ENCODE results near the gene FSTL4. TPM values are rescaled to one million over a fixed set of nuclear protein-coding genes. Genes with fewer than 3 reads are reported as not detected.

FSTL4 gene
- polyA plus RNA-seq, 1 of the 3 experiments (the other 2 are of a cell fraction), result not detected

- H3K9me2 ChIP-seq, result no peaks in the 10 kb centered on the region
- H3K36me3 ChIP-seq (replicated peaks in 1 of 2; ENCODE audit: control insufficient read depth in 1 of 2, insufficient read depth in 2 of 2, low read length in 1 of 2), result no peaks in the 10 kb centered on the region
- POLR2A ChIA-PET, result no interaction called here
- no peaks in the 10 kb centered on the region for H3K27me3 ChIP-seq (ENCODE audit: insufficient read depth)
- H3K79me2 ChIP-seq (ENCODE audit: insufficient read depth), result no peaks in the 10 kb centered on the region
- no peaks in the 10 kb centered on the region for H3K4me1 ChIP-seq (ENCODE audit: control insufficient read depth in 1 of 2, insufficient read depth in 2 of 2, low read depth in 1 of 2, low read length in 1 of 2)
- H2AFZ ChIP-seq (ENCODE audit: low read depth), result no peak overlapping the region
- H3F3A ChIP-seq (replicated peaks; ENCODE audit: insufficient read depth), result no peaks in the 10 kb centered on the region
- no peak overlapping the region for H3K4me2 ChIP-seq
- no peak overlapping the region for H3K9ac ChIP-seq
- H4K20me1 ChIP-seq (ENCODE audit: insufficient read depth), result no peaks in the 10 kb centered on the region
- no peak overlapping the region for H3K4me3 ChIP-seq (ENCODE audit: low read depth in 2 of 2, low read length in 1 of 2)
- DNase-seq, result no peak
- no peak overlapping the region for H3K27ac ChIP-seq (ENCODE audit: low read depth in 2 of 2, low read length in 1 of 2)
- H3K9me3 ChIP-seq, result no peaks in the 10 kb centered on the region
- CTCF ChIA-PET, result interaction anchor here (1.4 kb wide), 1 partner anchor 186 kb away, joined by 3 read pairs; no protein-coding TSS in a partner anchor
- WGBS (ENCODE audit: low lambda C conversion rate), result 42% methylated on average over 4 of the region's 4 CpGs
- TF ChIP-seq GABPA (IDR thresholded peaks at IDR 0.05; ENCODE audit: low read depth), result no peak
- no peak for TF ChIP-seq JUND (IDR thresholded peaks at IDR 0.05)
- no peak for TF ChIP-seq REST (IDR thresholded peaks at IDR 0.05; ENCODE audit: low read depth, low read length)
- TF ChIP-seq RCOR1 (IDR thresholded peaks at IDR 0.05; ENCODE audit: low read length), result no peak
- TF ChIP-seq TAF1 (IDR thresholded peaks at IDR 0.05; ENCODE audit: borderline replicate concordance, low read depth, low read length), result no peak
- no peak for TF ChIP-seq USF1 (IDR thresholded peaks at IDR 0.05; ENCODE audit: borderline replicate concordance, low read depth)
- TF ChIP-seq RXRA (IDR thresholded peaks at IDR 0.05; ENCODE audit: borderline replicate concordance, low read depth), result no peak
- TF ChIP-seq ELF1 (IDR thresholded peaks at IDR 0.05), result no peak
- no peak for TF ChIP-seq SIN3A (IDR thresholded peaks at IDR 0.05; ENCODE audit: borderline replicate concordance, low read depth, low read length)
- no peak for TF ChIP-seq GATA2 (CRISPR knock-in tag; IDR thresholded peaks at IDR 0.05)
- no peak for TF ChIP-seq MEF2A (IDR thresholded peaks at IDR 0.05; ENCODE audit: borderline replicate concordance, low read depth)
- TF ChIP-seq MXI1 (IDR thresholded peaks at IDR 0.05; ENCODE audit: low read depth, low read length), result no peak
- TF ChIP-seq FOXM1 (IDR thresholded peaks at IDR 0.05; ENCODE audit: low read depth), result no peak
- TF ChIP-seq RAD21 (IDR thresholded peaks at IDR 0.05; ENCODE audit: low read length), result no peak
- TF ChIP-seq MAX (IDR thresholded peaks at IDR 0.05; ENCODE audit: low read depth), result no peak
- TF ChIP-seq POLR2AphosphoS5 (IDR thresholded peaks at IDR 0.05; ENCODE audit: low read depth, low read length), result no peak
These were observed 78.8 kb downstream of the FSTL4 start for GRCh38 chr5:133533541-133533940.

Measured in SK-N-SH (cell line).